ENCODE results near the gene DUOX1. TPM values are rescaled to one million over a fixed set of nuclear protein-coding genes. Genes with fewer than 3 reads are reported as not detected.

DUOX1 gene
- total RNA-seq, 1 donor from 2014 or later: 0.12 TPM

DNA sequence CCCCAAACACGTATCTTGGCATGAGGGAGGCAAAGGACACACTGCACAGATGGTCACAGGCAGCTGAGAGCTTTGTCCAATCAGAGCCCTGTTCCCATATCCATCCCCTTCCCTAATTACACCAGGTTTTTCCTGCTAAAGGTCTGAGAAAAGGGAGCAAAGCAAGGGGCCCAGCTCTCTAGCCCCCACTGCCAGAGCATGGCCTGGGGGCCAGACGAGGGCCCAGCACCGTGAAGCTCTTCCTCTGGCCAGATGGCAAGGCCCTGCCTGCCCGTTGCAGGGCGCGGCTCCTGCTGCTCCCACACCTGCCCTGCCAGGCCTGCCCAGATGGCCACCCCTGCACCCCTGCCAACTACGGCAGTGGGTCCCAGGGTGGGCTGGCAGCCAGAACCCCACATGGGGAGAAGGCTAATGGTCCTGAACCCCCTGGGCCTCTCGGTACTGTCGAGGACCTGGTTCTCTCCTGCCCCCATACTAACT lies 54.8 kb downstream of the DUOX1 start:
- no peak for DNase-seq (ENCODE audit: low read depth)
- TF ChIP-seq, protein P1, sequence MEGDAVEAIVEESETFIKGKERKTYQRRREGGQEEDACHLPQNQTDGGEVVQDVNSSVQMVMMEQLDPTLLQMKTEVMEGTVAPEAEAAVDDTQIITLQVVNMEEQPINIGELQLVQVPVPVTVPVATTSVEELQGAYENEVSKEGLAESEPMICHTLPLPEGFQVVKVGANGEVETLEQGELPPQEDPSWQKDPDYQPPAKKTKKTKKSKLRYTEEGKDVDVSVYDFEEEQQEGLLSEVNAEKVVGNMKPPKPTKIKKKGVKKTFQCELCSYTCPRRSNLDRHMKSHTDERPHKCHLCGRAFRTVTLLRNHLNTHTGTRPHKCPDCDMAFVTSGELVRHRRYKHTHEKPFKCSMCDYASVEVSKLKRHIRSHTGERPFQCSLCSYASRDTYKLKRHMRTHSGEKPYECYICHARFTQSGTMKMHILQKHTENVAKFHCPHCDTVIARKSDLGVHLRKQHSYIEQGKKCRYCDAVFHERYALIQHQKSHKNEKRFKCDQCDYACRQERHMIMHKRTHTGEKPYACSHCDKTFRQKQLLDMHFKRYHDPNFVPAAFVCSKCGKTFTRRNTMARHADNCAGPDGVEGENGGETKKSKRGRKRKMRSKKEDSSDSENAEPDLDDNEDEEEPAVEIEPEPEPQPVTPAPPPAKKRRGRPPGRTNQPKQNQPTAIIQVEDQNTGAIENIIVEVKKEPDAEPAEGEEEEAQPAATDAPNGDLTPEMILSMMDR (conservative IDR thresholded peaks at IDR 0.05; ENCODE audit: low read depth, low read length): no peak
- no peak overlapping the region for H3K4me3 ChIP-seq (ENCODE audit: low read depth, low read length)

- no peak overlapping the region for H3K4me3 ChIP-seq (ENCODE audit: low read depth, low read length)
- no peak for DNase-seq (ENCODE audit: low read depth)
- TF ChIP-seq, protein P1 (conservative IDR thresholded peaks at IDR 0.05; ENCODE audit: low read depth, low read length): no peak
Observed at GRCh38 chr15:45185069-45185779, 55.4 kb downstream of the DUOX1 start.

DNA sequence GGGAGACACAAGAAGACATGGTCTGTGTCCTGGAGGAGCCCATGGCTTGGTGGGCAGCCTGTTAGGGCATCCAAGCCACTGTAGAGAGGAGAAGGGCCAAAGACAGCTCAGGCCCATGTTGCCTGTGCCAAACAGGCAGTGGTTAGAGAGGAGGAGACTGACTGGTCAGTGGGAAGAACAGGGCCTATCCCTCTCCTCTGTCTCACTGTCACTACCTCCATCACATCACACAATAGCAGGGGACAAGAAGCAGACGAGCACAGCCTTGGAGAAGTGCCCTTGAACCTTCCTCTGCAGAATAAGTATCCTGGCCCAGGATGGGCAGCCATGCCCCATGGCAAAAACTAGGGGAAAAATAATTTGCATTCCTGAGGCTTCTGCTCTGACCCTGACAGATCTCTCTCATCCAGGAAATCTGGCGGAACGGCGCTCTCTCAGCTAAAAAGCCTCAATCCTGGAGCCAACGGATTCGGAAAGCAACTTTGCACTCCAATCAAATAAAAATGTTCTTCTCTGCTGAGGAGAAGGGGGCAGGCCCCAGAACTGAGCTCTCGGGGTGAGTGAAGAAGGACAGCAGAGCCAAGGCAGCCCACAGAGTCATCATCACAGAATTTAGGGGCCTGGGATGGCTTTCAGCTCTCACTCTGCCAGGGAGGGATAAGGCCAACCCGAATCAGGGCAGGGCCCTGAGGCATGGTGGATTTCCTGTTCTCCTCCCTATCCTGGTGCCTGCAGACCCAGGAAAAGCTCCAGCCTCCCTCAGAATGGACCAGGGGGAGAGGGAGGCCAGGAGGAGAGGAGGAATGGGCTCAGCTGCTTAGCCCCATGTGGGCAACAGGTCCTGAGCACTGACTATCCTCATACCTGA lies 56.3 kb downstream of the DUOX1 start:
- no peak overlapping the region for H3K4me3 ChIP-seq (ENCODE audit: low read depth, low read length)
- DNase-seq (ENCODE audit: low read depth): no peak

DNA sequence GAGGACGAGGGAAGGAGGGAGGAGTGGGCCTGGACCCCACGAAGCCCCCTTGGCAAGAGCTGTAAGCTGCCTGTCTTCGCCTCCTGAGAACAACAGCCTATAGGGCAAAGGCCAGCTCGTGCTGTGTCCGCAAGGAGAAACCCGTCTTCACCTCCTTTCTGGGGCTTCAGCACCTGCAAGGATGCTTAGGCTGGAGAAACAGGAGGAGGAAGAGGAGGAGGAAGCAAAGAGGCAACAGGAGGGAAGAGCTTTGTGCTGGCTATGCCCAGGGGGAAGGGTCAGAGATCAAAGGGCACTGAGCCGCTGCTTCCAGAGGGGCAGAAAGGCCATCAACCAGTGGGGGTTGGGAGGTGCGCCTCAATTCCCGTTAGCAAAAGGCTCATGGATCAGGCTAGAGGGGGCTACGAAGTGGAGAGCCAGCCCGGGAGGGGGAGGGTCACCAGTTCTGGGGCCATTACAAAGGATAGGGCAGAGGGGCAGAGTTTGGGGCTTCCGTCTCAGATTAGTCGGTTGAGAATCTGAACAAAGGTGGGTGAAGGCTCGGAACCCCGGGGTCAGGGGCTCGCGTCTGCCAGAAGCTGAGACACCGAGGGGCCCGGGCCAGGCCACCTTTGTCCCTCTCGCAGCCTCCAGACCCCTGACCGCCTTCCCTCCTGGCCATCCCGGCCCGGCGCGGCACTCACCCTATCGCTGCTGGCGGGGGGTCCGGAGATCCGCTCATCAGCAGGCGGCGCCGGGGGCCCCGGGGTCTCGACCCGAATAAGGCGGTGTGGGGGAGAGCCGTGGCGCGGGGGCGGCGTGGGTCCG lies 57.2 kb downstream of the DUOX1 start:
- H3K4me3 ChIP-seq (ENCODE audit: low read depth, low read length): no peak overlapping the region
- no peak for DNase-seq (ENCODE audit: low read depth)
- TF ChIP-seq, protein P1 (conservative IDR thresholded peaks at IDR 0.05; ENCODE audit: low read depth, low read length): no peak

More for the DNA sequence above, 56.3 kb downstream of the DUOX1 start:
- TF ChIP-seq, protein P1 (conservative IDR thresholded peaks at IDR 0.05; ENCODE audit: low read depth, low read length): no peak

DNA sequence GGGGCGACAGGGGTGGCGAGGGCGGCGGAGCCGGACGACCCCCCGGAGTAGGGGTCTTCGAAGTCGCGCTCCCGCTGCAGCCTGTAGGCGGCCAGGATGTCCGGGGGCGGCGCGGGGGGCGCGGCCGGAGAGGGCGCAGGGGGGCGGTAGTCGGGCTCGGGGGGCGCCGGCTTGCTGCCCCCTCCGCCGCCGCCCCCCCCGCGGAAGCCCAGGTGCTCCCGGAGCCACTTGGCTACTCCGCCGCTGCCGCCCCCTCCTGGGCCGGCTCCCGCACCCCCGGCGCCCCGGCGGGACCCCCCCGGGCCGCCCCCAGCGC lies 57.7 kb downstream of the DUOX1 start:
- H3K4me3 ChIP-seq (ENCODE audit: low read depth, low read length): no peak overlapping the region
- no peak for DNase-seq (ENCODE audit: low read depth)
- TF ChIP-seq, protein P1 (conservative IDR thresholded peaks at IDR 0.05; ENCODE audit: low read depth, low read length): no peak

DNA sequence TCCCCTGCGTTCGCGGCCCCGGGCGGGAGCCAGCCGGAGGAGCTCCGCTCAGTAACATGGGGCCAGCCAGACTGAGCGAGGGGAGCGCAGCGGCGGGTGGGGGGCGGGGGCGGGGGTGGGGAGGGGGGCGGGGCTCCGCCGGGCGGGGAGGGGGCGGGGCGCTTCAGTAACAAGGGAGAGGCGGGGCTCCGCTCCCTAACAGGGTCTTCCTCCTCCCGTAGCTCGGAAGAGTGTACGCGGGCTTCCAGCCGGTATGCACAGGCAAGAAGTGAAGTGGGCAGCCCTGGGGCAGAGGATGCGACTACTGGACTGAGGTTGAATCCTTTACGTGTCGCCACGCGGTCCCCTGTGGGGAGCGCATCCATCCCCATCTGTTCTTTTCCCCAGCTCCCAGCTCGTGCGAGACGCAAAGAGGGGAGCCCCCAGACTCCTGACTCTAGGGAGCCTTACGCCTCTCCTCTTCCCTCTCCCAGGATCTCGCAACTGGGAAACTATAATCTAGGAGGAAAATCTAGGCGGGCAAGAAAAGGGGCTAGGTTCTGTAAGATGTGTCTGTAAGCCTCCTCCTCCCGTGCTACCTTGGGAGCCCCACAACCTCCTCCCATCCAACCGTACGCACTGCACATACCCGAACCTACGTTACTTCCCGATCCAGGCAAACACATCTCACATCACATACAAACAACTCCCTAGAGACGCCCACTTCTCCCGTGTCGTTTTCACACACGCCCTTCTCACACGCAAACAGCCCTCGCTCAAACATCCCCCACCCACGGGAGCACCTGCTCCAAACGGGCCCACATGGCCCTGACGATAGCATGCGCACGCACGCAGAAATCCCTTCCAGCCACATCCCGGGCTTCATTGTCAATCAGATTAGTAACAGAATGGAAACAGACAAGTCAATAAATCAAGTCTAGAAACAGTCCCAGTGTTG lies 58.4 kb downstream of the DUOX1 start, which contains the start of gene SHF:
TSS of gene SHF (minus strand) at position 73 of the 937 bp plus-strand sequence. CDS start at position 58, 15 bp downstream.
- TF ChIP-seq, protein P1 (conservative IDR thresholded peaks at IDR 0.05; ENCODE audit: low read depth, low read length): no peak
- DNase-seq (ENCODE audit: low read depth): no peak
- peak within 1 kb of the TSS; percentile 56 for H3K4me3 ChIP-seq (ENCODE audit: low read depth, low read length)

All from epithelial cell of proximal tubule (primary cell).